Fibroblast of mammary gland (primary cell): Measurements from ENCODE around the gene DNAJB13.

ENCODE experiments used
- DNase-seq: peaks from one replicate; pipeline ENCODE4 v3.0.0-alpha.2; 2010; ENCODE audit warnings: low read depth
- H3K4me3 ChIP-seq: 2 replicates; pipeline ENCODE4 v1.5.1; 2011; ENCODE audit warnings: low read depth, mild to moderate bottlenecking, low read length, moderate library complexity; ENCODE audit not compliant: control insufficient read depth
- CTCF ChIP-seq: conservative IDR thresholded peaks from 2 replicates; pipeline ENCODE4 v1.5.1; 2011; ENCODE audit warnings: low read depth, low read length, inconsistent platforms; ENCODE audit not compliant: control insufficient read depth, insufficient read depth

The DNAJB13 gene

GRCh38 chr11:74009230-74009547 is 58.4 kb downstream of the DNAJB13 start:
- DNase-seq = no peak
- no peak for TF ChIP-seq CTCF
- H3K4me3 ChIP-seq = no peak overlapping the region

- no peak for DNase-seq
- no peak overlapping the region for H3K4me3 ChIP-seq
- TF ChIP-seq CTCF = no peak
Observed at GRCh38 chr11:74009675-74010305, 59.0 kb downstream of the DNAJB13 start.

GRCh38 chr11:74010306-74011300 is 59.8 kb downstream of the DNAJB13 start:
- no peak for TF ChIP-seq CTCF
- H3K4me3 ChIP-seq = no peak overlapping the region
- DNase-seq = no peak

- H3K4me3 ChIP-seq = no peak overlapping the region
- DNase-seq = peak; percentile 77
- TF ChIP-seq CTCF = no peak
Observed at GRCh38 chr11:74011360-74012073, 60.7 kb downstream of the DNAJB13 start.

GRCh38 chr11:74012074-74012809 is 61.4 kb downstream of the DNAJB13 start:
- no peak overlapping the region for H3K4me3 ChIP-seq
- TF ChIP-seq CTCF = no peak
- no peak for DNase-seq

GRCh38 chr11:74013141-74013540 is 62.3 kb downstream of the DNAJB13 start:
- no peak overlapping the region for H3K4me3 ChIP-seq
- DNase-seq = no peak
- no peak for TF ChIP-seq CTCF
